Activated T-cell treated with anti-CD3 and anti-CD28 coated beads for 24 hours (primary cell): ENCODE data around the gene TBCD.

Experiments
- DNase-seq: peaks from one replicate; pipeline ENCODE4 v3.0.0-alpha.2; 2020; ENCODE audit warnings: low read depth

TBCD gene

DNA sequence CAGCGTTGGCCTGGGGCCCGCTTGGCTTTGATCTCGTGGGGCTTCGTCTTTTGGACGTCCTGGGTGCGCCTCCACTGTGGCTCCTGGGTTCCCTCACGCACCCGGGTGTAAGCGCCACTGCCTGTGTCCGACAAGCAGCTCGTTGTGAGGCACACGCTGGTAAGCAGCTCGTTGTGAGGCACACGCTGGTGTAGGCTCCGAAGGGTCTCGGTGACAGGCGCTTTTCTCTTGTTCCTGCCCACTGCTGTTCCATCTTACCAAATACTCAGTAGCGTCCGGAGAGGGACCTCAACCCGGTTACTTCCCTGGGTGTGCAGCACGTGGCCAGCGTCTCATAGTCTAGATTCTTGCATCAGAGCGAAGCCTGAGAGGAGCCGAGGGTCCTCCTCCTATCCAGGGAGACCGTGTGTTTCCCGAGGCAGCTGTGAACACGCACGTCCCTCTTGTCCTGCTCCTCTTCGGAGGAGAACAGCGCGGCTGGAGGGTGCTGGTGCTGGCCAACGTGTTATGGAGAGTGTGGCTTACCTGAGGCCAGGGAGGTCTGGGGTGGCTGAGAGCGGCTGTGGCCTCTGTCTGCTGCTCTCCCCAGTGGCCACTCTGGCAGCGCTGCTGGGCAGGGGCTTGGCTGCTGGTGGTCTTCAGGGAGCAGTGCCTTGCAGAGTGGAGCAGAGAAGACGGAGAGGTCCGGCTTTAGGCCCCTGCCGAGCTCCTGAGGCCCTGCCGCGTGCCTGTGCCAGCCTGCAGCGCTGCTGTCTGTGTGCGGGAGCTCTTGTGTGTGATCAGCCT, 120.1 kb downstream of the TBCD start:
- no peak for DNase-seq

- no peak for DNase-seq
Measured at GRCh38 chr17:82872591-82873520, 121.0 kb downstream of the TBCD start.

GRCh38 chr17:82873521-82873920, 121.7 kb downstream of the TBCD start:
- no peak for DNase-seq

GRCh38 chr17:82874011-82874835, 122.4 kb downstream of the TBCD start:
- DNase-seq: no peak

DNA sequence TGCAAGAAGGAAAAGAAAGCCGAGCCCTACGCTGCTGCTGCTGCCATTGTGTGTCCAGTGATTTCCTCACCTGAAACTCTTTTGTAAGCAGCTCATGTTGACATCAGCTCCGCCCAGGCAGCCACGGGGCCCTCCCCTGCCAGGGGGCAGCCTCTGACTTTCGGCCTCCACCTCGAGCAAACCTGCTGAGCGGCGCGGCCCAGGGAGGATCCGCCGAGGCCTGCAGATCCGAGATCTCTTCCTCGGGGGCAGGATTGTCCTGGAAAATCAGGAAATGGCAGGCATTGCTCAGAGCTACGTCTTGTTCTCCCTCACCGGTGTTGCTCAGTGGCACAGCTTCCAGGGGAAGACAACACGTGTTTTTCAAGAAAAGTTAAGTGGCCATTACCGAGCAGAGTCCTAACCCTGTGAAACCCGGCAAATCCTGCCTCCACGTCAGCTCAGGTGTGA, 123.6 kb downstream of the TBCD start:
- no peak for DNase-seq

GRCh38 chr17:82876149-82876548, 124.3 kb downstream of the TBCD start:
- DNase-seq: no peak

GRCh38 chr17:82876602-82877379, 124.9 kb downstream of the TBCD start:
- no peak for DNase-seq

- DNase-seq: no peak
Measured at GRCh38 chr17:82878527-82878926, 126.7 kb downstream of the TBCD start.

DNA sequence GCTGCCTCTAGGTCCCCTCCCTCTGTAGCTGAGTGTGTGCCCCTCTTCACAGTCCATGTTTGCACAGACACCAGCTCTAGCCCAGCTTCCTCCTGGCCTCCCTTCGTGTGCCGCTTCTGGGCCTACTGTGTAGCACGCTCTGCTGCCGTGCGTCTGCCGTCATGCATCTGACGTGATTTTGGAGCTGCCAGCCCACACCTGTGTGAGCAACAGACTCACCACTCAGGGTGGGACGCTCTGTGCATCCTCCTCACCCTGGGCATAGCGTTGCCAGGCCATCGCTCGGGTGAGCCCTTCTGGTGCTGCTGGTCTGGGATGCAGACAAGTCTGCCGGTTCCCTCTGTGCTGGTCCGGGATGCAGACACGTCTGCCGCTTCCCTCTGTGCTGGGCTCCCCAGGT, 127.4 kb downstream of the TBCD start:
- DNase-seq: no peak

DNA sequence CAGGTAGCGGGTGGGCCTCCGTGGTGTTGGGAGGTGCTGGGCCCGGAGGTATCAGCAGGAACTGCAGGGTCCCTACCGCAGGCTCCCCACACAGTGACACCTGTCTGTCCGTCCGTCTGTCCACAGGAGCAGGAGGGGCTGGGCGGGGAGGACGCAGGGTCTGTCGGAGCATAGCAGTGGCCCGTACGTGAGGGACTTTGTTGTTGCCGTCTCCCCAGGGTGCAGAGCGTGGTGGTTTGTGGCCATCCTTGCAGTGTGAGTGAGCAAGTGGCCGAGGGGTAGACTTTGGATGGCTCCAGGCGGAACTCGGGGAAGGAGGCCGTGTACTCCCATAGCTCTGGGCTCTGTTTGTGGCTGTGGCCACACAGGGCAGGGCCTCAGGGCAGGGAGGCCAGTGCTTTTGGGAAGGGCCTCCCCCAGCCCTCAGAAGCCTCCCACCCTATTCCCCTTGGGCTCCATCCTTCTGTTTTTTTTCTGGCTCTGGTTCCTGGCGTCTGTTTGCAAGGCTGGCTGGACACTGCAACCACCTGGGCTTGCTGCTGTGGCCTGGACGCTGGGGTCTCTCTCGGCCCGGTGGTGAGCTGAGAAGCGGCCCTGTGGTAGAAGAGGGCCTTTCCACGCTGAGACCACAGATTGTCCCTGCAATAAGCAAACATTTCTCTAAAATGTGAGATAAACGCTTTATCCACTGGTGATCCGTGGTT, 128.9 kb downstream of the TBCD start:
- no peak for DNase-seq

DNA sequence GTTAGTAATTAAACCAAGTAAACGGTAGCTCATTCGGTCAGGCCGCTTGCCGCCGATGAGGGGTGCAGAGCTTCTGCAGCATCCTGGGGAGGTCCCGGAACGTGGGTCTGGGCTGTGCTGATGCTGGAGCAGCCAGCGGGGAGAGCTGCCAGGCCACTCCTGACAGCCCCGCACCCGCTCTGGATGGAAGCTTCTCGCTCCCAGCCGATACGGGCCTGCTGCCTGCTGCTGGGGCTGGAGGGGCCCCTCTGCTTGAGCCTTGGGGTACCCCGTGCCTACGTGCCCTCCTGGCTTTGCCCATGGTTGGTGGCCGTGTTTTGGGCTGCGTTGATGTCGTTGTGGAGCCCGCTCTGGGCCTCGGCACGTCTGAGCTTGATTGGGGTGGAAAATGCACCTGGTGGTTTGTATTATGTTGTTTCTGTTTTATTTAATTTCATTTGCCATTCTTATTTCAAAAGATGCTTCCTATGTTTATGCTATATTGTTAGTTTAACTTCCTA, 129.5 kb downstream of the TBCD start:
- no peak for DNase-seq

- no peak for DNase-seq
Measured at GRCh38 chr17:82881900-82882714, 130.2 kb downstream of the TBCD start.

DNA sequence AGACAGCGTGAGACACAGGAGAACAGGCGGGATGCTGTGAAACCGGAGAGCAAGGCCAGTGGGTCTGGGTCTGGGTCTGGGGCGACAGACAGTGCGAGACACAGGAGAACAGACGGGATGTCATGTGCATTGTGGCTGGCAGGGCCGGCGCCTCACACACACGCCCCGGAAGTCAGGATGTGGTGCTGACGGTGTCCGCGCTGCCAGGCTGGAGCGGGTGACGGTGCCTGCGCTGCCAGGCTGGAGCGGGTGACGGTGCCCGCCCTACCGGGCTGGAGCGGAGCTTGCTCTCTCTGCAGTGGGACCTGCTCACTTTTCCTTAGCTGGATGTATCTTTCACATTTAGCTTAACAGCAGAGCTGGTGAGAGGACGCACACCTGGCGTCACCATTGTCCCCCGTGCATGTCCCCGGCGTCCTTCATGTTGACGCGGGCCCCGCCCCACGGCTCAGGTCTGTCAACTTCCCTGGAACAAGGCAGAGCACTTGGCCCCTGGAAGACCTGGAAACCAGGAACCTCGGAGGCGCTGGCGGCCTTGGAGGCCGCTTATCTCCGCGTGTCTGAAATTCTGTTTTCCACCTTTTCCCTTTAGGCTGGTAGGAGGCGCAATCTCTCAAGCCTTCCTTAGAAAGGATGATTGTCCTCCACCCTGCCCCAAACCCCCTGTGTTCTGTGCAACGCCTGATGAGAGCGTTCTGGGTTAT, 131.0 kb downstream of the TBCD start:
- peak; percentile 57 for DNase-seq

DNA sequence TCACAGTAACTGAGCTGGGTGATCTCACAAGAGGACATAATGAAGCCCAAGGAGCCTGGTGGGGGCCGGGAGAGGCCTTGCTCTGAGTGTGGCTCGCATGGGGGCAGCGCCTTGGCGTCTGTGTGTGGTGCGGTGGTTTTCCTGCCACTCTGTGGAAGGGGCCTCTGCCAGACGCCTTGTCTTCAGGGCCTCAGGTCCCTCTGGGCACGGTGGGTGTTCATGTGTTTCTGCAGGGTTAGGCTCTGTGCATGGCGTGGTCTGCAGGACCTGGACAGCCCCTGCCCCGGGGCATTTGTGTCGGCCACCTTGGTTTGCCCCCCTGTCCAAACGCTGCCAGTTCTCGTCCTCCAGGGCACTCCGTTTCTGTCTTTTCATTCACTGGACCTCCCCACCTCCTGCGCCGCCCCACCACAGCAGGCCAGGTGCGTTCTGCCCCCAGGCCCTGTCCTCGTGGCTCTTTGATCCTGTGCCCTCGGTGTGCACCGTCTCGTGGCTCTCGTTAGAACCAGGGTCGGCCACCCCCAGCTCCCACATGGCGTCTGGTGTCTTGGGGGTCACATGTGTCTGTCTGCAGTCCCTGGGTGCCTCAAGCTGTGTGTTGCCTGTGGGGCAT, 131.7 kb downstream of the TBCD start:
- no peak for DNase-seq

GRCh38 chr17:82884341-82884969, 132.6 kb downstream of the TBCD start:
- DNase-seq: no peak

GRCh38 chr17:82884970-82885353, 133.1 kb downstream of the TBCD start:
- no peak for DNase-seq

DNA sequence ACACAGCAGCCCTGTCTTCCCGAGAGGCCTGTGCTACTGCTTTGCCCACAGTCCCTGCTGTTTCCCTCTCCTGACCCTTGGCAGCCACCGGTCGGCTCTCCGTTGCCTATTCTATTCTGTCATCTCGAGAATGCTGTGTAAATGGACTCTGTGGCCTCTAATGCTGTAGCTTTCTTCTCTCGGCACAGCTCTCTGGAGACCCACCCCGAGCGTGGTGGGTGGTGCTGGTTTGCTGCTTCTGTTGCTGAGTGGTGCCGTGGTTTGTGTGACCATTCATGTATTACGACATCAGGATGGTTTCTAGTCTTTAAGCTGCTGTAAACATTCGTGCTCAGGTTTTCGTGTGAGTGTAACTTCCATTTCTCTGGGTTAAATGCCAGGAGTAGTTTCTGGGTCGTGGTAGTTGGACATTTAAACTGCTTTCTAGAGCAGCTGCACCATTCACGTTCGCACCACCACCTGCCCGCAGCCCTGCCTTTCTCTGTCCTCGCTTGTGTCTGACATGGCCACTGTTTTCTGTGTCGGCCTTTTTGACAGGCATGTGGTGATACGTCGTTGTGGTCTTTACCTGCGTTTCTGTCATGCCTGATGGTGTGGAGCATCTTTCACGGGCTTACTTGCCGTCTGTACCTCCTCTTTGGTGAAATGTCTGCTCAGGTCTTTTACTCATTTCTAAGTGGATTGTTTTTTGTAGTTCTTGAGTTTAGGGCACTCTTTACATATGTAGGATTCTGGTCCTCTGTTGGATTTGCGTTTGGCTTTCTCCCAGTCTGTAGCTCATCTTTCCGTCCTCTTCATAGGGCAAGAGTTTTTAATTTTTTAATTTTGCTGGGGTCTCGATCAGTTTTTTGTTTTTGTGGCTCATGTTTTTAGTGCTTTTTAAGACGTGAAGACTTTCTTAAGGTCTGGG, 135.6 kb downstream of the TBCD start:
- DNase-seq: no peak
